Memory B cell (primary cell): ENCODE data around the gene NME1.

Experiments used
- ATAC-seq: fragments of 150-1000 bp; cut with Tn5 transposase; 2 replicates; pipeline ENCODE4 v1.10.0; 2021; ENCODE audit warnings: low read depth, mild to moderate bottlenecking, moderate library complexity
- DNase-seq, 2 donors: peaks; one replicate each; pipeline ENCODE4 v3.0.0; 2022; ENCODE audit warnings: low spot score in 2 of 2
- H3K27ac Mint-ChIP-seq: one replicate; pipeline ENCODE4 v1.8.0; 2022; ENCODE audit warnings: mild to moderate bottlenecking, moderate library complexity, mixed read lengths
- H3K27me3 Mint-ChIP-seq: one replicate; pipeline ENCODE4 v1.8.0; 2022; ENCODE audit warnings: mixed read lengths
- H3K36me3 Mint-ChIP-seq: one replicate; pipeline ENCODE4 v1.8.0; 2022; ENCODE audit warnings: mild to moderate bottlenecking, mixed read lengths
- H3K4me1 Mint-ChIP-seq: one replicate; pipeline ENCODE4 v1.8.0; 2022; ENCODE audit warnings: mixed read lengths
- H3K4me3 Mint-ChIP-seq: one replicate; pipeline ENCODE4 v1.8.0; 2022; ENCODE audit warnings: mild to moderate bottlenecking, moderate library complexity, mixed read lengths
- H3K9me3 Mint-ChIP-seq: one replicate; pipeline ENCODE4 v1.8.0; 2022; ENCODE audit warnings: mixed read lengths

The NME1 gene

DNA sequence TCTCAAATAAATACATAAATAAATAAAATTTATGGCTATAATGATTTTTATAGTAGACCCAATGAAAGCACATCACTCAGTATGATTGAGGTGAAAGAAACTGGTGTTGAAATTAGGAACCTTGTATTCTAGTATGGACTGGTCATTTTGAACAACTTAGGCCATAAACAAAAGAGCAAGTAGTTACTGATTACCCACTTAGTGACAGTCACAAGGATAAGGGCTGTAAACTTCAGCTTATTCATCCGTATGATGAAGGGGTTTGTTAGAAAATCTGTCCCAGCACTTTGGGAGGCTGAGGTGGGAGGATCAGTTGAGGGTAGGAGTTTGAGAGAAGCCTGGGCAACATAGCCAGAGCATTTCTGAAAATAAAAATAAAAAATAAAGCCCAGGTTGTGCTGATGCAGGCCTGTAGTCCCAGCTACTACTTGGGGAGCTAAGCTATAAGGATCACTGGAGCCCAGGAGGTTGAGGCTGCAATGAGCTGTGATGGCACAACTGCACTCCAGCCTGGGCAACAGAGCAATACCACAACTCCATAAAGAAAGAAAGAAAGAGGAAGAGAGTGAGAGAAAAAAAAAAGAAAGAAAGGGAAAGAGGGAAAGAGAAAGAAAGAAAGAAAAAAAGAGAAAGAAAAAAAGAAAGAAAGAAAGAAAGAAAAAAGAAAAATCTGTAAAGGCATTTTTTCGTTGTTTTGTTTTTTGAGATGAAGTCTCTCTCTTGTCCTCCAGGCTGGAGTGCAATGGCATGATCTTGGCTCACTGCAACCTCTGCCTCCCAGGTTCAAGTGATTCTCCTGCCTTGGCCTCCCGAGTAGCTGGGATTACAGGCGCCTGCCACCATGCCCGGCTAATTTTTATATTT is 28.5 kb upstream of the NME1 start:
- DNase-seq (no peak), ATAC-seq (no peak)
- H3K36me3 Mint-ChIP-seq, result no peaks in the 10 kb centered on the region
- no peaks in the 10 kb centered on the region for H3K9me3 Mint-ChIP-seq
- H3K4me3 Mint-ChIP-seq, result no peak overlapping the region
- H3K27ac Mint-ChIP-seq, result no peak overlapping the region
- peaks cover 11% of the 10 kb centered on the region for H3K4me1 Mint-ChIP-seq
- no peaks in the 10 kb centered on the region for H3K27me3 Mint-ChIP-seq

DNA sequence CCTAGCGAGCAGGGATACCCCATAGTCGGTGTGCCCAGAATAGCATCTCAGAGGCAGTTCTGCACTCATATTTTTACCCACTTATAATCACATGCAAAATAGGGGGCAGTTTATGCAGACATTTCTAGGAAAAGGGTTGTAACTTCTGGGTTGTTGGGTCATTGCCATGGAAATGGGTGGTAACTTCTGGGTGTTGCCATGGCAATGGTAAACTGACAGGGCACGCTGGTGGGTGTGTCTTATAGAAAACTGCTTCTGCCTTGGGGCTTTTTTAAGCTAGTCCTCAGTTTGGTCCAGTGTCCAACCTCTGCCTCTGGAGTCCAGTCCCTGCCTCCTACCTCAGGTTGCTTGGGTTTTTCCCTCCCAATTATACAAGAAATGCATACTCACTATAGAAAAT is 25.3 kb upstream of the NME1 start:
- H3K27me3 Mint-ChIP-seq, result peaks cover 3% of the 10 kb centered on the region
- H3K4me3 Mint-ChIP-seq, result no peak overlapping the region
- DNase-seq (no peak), ATAC-seq (peak; percentile 27)
- no peaks in the 10 kb centered on the region for H3K36me3 Mint-ChIP-seq
- no peak overlapping the region for H3K27ac Mint-ChIP-seq
- no peaks in the 10 kb centered on the region for H3K9me3 Mint-ChIP-seq
- no peaks in the 10 kb centered on the region for H3K4me1 Mint-ChIP-seq

DNA sequence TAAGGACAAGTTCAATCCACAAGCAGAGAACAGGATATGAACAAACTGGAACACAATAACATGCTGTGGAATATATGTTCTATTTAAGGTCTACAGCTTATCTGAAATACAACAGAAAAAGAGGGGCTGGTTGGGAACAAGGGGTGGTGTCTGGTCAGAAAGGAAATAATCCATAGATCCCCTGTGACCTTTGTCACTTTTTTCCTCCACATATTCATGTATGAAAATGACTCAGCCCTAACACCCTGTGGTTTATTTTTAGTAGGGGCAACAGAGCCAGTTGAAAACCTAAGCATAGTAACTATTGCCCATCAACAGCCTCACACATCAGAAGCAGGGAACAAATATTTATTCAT is 20.4 kb upstream of the NME1 start:
- Mint-ChIP-seq H3K9me3 (no peaks in the 10 kb centered on the region), H3K27me3 (peaks cover 3% of the 10 kb centered on the region), H3K4me1 (no peaks in the 10 kb centered on the region), H3K36me3 (no peaks in the 10 kb centered on the region), H3K27ac (no peak overlapping the region), H3K4me3 (no peak overlapping the region)
- ATAC-seq, result no peak
- DNase-seq, result no peak

DNA sequence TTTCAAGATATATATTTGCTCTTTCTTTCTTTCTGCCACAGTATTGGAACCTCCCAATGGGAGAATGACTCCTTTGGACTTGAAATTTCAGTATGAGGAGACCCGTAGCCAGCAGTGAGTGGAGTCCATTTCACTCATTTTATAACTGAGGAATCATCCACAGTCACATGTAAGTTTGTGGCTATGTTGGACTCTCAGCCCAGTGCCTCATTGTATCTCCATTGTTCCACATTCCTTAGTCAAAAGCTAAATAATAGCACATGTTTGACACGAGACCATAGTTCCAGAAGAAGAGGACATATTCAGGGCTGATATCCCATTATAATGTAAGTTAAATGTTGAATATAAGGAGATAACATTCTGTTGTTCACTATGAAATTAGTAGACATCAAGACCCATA is 20.0 kb upstream of the NME1 start:
- H3K27ac Mint-ChIP-seq, result no peak overlapping the region
- H3K36me3 Mint-ChIP-seq, result no peaks in the 10 kb centered on the region
- ATAC-seq, result no peak

DNA sequence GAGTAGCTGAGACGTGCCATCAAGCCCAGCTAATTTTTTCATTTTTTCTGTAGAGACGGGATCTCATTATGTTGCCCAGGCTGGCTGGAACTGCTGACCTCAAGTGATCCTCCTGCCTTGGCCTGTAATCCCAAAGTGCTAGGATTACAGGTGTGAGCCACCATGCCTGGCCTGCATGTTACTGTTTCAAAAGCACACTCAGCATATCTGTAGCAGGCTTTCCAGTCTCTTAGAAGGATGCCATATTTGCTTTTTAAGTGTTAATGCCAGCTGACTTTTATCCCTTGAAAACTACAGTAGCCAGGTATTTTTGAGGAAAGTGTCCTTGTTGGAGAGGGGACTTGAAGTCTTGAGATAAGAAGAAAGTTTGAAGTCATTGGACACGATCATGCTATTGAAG is 17.4 kb upstream of the NME1 start:
- ATAC-seq, result no peak
- no peaks in the 10 kb centered on the region for H3K36me3 Mint-ChIP-seq
- no peaks in the 10 kb centered on the region for H3K4me1 Mint-ChIP-seq
- H3K27me3 Mint-ChIP-seq, result peaks cover 2% of the 10 kb centered on the region
- H3K9me3 Mint-ChIP-seq, result no peaks in the 10 kb centered on the region
- no peak for DNase-seq
- H3K4me3 Mint-ChIP-seq, result no peak overlapping the region
- H3K27ac Mint-ChIP-seq, result no peak overlapping the region

More for the DNA sequence above, 20.0 kb upstream of the NME1 start:
- Mint-ChIP-seq H3K9me3 (no peaks in the 10 kb centered on the region), H3K4me1 (no peaks in the 10 kb centered on the region), H3K27me3 (peaks cover 3% of the 10 kb centered on the region), H3K4me3 (no peak overlapping the region)
- DNase-seq, result no peak

DNA sequence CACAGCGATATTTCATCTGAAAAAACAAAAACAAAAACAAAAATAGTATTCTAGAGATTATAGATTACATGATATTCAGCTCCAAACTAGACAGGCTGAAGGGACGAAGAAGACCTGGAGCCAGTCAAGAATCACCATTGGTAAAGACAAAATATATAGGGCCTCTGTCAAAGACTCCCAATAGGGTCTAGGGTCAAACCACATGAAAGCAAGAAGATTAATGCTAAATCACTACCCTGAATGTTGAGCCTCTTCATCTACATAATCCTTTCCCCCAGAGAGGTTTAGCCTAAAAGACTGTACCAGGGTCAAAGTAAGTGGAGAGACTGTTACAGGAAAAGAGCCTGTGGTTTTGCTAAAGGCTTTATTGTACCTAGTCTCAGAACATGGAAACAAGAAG is 10.8 kb upstream of the NME1 start:
- ATAC-seq (no peak), DNase-seq (no peak)
- H3K27ac Mint-ChIP-seq, result no peak overlapping the region
- H3K36me3 Mint-ChIP-seq, result no peaks in the 10 kb centered on the region
- H3K4me1 Mint-ChIP-seq, result no peaks in the 10 kb centered on the region
- peaks cover 2% of the 10 kb centered on the region for H3K27me3 Mint-ChIP-seq
- no peaks in the 10 kb centered on the region for H3K9me3 Mint-ChIP-seq
- H3K4me3 Mint-ChIP-seq, result no peak overlapping the region

DNA sequence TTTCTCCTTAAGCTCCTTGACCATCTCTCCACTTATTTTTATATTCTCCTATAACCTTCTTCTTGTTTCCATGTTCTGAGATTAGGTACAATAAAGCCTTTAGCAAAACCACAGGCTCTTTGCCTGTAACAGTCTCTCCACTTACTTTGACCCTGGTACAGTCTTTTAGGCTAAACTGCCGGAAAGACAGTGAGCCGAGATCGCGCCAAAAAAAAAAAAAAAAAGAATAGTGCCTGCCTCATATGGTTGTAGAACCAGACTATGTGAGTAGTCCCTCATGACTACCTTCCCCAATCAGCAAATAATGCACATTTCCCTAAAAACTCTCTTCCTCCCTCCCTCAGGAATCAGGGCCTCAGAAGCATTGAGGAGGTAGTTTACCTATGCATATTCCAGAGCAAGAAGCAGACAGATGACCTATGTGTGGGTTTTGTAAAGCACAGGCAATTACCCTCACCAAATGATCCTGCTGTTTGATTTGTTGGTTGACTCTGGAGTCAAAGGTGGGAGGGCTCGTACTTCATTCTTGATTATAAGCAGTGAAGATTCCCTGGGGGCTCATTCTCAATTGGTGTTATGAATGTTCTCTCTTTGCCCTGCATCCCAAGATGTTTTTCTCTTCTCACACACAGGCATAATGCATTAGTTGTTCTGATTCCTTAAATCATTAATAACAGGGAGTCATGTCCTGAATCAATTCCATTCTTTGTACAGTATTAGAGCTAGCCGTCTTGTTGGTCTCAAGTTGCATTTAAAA is 8.9 kb upstream of the NME1 start:
- H3K36me3 Mint-ChIP-seq, result no peaks in the 10 kb centered on the region
- no peak overlapping the region for H3K27ac Mint-ChIP-seq
- peaks cover 2% of the 10 kb centered on the region for H3K27me3 Mint-ChIP-seq
- no peak overlapping the region for H3K4me3 Mint-ChIP-seq
- no peak for ATAC-seq
- no peaks in the 10 kb centered on the region for H3K9me3 Mint-ChIP-seq
- H3K4me1 Mint-ChIP-seq, result no peaks in the 10 kb centered on the region
- no peak for DNase-seq

DNA sequence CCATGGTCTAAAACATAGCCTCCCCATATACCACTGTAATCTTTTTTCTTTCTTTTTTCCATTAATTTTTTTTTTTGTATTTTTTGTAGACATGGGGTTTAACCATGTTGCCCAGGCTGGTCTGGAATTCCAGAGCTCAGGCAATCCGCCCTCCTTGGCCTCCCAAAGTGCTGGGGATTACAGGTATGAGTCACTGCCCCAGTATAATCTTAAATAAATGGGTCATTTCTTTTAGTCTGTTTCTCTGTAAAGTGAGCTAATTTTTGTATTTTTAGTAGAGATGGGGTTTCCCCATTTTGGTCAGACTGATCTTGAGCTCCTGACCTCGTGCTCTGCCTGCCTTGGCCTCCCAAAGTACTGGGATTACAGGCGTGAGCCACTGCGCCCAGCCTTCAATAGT is 5.7 kb upstream of the NME1 start:
- no peaks in the 10 kb centered on the region for H3K27me3 Mint-ChIP-seq
- no peaks in the 10 kb centered on the region for H3K9me3 Mint-ChIP-seq
- H3K27ac Mint-ChIP-seq, result no peak overlapping the region
- H3K4me3 Mint-ChIP-seq, result no peak overlapping the region
- ATAC-seq (no peak), DNase-seq (no peak)
- no peaks in the 10 kb centered on the region for H3K4me1 Mint-ChIP-seq
- H3K36me3 Mint-ChIP-seq, result no peaks in the 10 kb centered on the region

DNA sequence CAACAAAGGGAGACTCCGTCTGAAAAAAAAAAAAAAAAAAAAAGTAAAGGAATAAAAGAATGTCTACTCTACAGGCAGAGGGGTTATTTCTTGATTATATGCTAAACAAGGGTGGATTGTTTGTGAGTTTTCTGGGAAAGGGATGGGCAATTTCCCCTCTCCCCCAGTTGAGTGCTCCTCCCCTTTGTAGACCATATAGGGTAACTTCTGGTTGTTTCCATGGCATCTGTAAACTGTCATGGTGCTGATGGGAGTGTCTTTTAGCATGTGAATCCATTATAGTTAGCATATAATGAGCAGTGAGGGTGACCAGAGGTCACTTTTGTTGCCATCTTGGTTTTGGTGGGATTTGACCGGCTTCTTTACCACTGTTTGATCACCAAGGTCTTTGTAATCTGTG is 4.2 kb upstream of the NME1 start:
- no peak for ATAC-seq
- Mint-ChIP-seq H3K4me1 (no peaks in the 10 kb centered on the region), H3K9me3 (no peaks in the 10 kb centered on the region)

DNA sequence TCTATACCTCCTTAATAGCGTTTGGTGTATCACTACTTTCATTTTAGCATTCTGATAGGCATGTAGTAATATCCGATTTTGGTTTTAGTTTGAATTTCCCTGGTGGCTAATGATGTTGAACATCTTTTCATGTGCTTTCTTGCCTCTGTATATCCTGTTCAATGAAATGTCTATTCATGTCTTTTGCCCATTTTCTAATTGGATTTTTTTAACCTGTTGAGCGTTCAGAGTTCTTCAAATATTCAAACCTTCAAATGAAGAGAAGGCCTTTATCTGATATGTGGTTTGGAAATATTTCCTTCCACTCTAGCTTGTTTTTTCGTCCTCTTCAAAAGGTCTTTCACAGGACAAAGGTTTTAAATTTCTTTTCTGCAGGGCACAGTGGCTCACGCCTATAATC is 2.4 kb upstream of the NME1 start:
- Mint-ChIP-seq H3K27me3 (no peaks in the 10 kb centered on the region), H3K9me3 (no peaks in the 10 kb centered on the region), H3K36me3 (no peaks in the 10 kb centered on the region), H3K4me1 (no peaks in the 10 kb centered on the region), H3K4me3 (no peak overlapping the region), H3K27ac (no peak overlapping the region)
- no peak for ATAC-seq
- no peak for DNase-seq

More for the DNA sequence above, 4.2 kb upstream of the NME1 start:
- Mint-ChIP-seq H3K27me3 (no peaks in the 10 kb centered on the region), H3K27ac (no peak overlapping the region), H3K4me3 (no peak overlapping the region), H3K36me3 (no peaks in the 10 kb centered on the region)
- no peak for DNase-seq

DNA sequence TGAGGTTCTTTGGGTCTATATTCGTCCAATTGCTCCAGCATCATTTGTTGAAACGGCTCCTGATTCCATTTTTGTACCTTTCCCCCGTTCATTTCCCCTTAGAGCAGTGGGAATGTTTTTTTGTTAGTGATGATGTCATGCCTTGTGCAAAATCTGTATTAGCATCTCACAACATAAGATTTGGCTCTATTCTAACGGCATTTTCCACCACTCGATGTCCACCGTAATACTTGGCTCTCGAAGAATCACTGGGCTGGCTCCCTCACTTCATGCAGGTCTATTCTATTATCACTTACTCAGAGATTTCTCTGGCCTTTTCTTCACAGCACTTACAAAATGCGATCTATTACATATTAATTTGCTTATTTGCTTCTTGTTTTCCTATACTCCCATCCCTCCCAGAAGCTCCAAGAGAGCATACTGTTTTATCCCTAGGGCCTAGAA is 571 bp upstream of the NME1 start:
- no peaks in the 10 kb centered on the region for H3K9me3 Mint-ChIP-seq
- no peak for ATAC-seq
- DNase-seq, result no peak

DNA sequence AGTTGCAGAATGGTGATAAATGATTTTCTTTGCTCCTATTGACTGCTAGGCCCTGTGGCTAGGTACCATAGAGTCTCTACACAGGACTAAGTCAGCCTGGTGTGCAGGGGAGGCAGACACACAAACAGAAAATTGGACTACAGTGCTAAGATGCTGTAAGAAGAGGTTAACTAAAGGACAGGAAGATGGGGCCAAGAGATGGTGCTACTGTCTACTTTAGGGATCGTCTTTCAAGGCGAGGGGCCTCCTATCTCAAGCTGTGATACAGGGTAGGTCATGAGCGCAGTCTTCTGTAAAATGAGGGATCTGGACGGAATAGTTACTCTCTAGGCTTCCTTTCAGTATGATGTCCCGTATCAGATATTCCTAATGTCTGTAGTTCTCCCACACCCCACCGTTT is 817 bp downstream of the NME1 start:
- no peak overlapping the region for H3K27ac Mint-ChIP-seq
- H3K27me3 Mint-ChIP-seq, result no peaks in the 10 kb centered on the region
- DNase-seq, result no peak
- H3K36me3 Mint-ChIP-seq, result peaks cover 4% of the 10 kb centered on the region
- no peak for ATAC-seq
- peaks cover 3% of the 10 kb centered on the region for H3K4me1 Mint-ChIP-seq
- no peaks in the 10 kb centered on the region for H3K9me3 Mint-ChIP-seq
- no peak overlapping the region for H3K4me3 Mint-ChIP-seq

More for the DNA sequence above, 571 bp upstream of the NME1 start:
- Mint-ChIP-seq H3K4me1 (peaks cover 3% of the 10 kb centered on the region), H3K4me3 (no peak overlapping the region), H3K27ac (no peak overlapping the region), H3K27me3 (no peaks in the 10 kb centered on the region), H3K36me3 (peaks cover 4% of the 10 kb centered on the region)

DNA sequence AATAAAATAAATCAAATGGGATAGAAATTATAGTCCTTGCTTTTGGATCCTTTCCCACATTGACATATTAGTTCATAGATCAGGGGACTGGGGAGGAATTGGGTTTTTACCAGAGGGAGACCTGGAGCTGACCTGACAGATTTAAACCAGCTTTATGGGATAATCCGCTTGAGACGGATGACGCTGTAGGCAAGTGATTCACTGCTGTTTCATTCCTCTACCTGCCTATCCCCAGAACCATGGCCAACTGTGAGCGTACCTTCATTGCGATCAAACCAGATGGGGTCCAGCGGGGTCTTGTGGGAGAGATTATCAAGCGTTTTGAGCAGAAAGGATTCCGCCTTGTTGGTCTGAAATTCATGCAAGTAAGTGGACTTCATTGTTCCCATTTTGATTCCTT is 2.1 kb downstream of the NME1 start:
- Mint-ChIP-seq H3K4me3 (no peak overlapping the region), H3K36me3 (peaks cover 7% of the 10 kb centered on the region), H3K9me3 (no peaks in the 10 kb centered on the region), H3K4me1 (peaks cover 3% of the 10 kb centered on the region), H3K27ac (no peak overlapping the region), H3K27me3 (no peaks in the 10 kb centered on the region)
- DNase-seq (no peak), ATAC-seq (no peak)

DNA sequence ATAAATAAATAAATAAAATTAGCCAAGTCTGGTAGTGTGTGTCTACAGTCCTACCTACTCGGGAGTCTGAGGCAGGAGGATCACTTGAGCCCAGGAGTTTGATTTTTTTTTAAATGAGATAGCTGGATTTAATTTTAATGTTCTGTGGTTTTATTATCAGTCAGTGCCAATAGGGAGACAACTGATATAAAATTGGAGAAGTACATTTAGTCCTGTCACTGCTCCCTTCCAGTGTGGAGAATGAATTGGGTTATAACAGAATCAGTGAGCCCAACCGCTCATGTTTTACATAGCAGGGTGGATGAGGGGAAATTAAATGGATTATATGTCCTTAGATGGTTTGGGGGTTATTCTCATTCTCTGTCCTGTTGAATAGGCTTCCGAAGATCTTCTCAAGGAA is 6.2 kb downstream of the NME1 start:
- ATAC-seq, result no peak
- peaks cover 3% of the 10 kb centered on the region for H3K4me1 Mint-ChIP-seq
- no peaks in the 10 kb centered on the region for H3K9me3 Mint-ChIP-seq
- no peak overlapping the region for H3K27ac Mint-ChIP-seq
- no peak for DNase-seq
- peaks cover 20% of the 10 kb centered on the region for H3K36me3 Mint-ChIP-seq
- no peak overlapping the region for H3K4me3 Mint-ChIP-seq
- H3K27me3 Mint-ChIP-seq, result no peaks in the 10 kb centered on the region
